ENCODE measurements around the gene RHBDD1.

The RHBDD1 gene

GRCh38 chr2:226850024-226850423 is 14.2 kb downstream of the RHBDD1 start:
- no peak for TF ChIP-seq CTCF (IDR thresholded peaks at IDR 0.05; ENCODE audit: borderline replicate concordance, control extremely low read depth, extremely low read depth, insufficient read depth, missing control alignments)
- DNase-seq (ENCODE audit: low spot score): no peak
- in situ Hi-C loops (cut with MboI; ENCODE audit: low sequenced_read_pairs, unreplicated experiment): no loop called here

GRCh38 chr2:226855787-226856186 is 19.9 kb downstream of the RHBDD1 start:
- DNase-seq (ENCODE audit: low spot score): no peak
- TF ChIP-seq CTCF (IDR thresholded peaks at IDR 0.05; ENCODE audit: borderline replicate concordance, control extremely low read depth, extremely low read depth, insufficient read depth, missing control alignments): no peak
- in situ Hi-C loops (cut with MboI; ENCODE audit: low sequenced_read_pairs, unreplicated experiment): no loop called here

GRCh38 chr2:226860087-226860486 is 24.2 kb downstream of the RHBDD1 start:
- no peak for TF ChIP-seq CTCF (IDR thresholded peaks at IDR 0.05; ENCODE audit: borderline replicate concordance, control extremely low read depth, extremely low read depth, insufficient read depth, missing control alignments)
- in situ Hi-C loops (cut with MboI; ENCODE audit: low sequenced_read_pairs, unreplicated experiment): no loop called here
- no peak for DNase-seq (ENCODE audit: low spot score)

- no peak for TF ChIP-seq CTCF (IDR thresholded peaks at IDR 0.05; ENCODE audit: borderline replicate concordance, control extremely low read depth, extremely low read depth, insufficient read depth, missing control alignments)
- in situ Hi-C loops (cut with MboI; ENCODE audit: low sequenced_read_pairs, unreplicated experiment): no loop called here
- no peak for DNase-seq (ENCODE audit: low spot score)
Measured at GRCh38 chr2:226862623-226863022, 26.8 kb downstream of the RHBDD1 start.

GRCh38 chr2:226865273-226865672 is 29.4 kb downstream of the RHBDD1 start:
- in situ Hi-C loops (cut with MboI; ENCODE audit: low sequenced_read_pairs, unreplicated experiment): no loop called here
- no peak for TF ChIP-seq CTCF (IDR thresholded peaks at IDR 0.05; ENCODE audit: borderline replicate concordance, control extremely low read depth, extremely low read depth, insufficient read depth, missing control alignments)

GRCh38 chr2:226865710-226866109 is 29.9 kb downstream of the RHBDD1 start:
- DNase-seq (ENCODE audit: low spot score): no peak
- in situ Hi-C loops (cut with MboI; ENCODE audit: low sequenced_read_pairs, unreplicated experiment): no loop called here
- no peak for TF ChIP-seq CTCF (IDR thresholded peaks at IDR 0.05; ENCODE audit: borderline replicate concordance, control extremely low read depth, extremely low read depth, insufficient read depth, missing control alignments)

More at GRCh38 chr2:226865273-226865672, 29.4 kb downstream of the RHBDD1 start:
- no peak for DNase-seq (ENCODE audit: low spot score)

Data from GM13976 (cell line).